K562 (cell line): ENCODE results near the gene CDHR1. TPM values are rescaled to one million over a fixed set of nuclear protein-coding genes. Genes with fewer than 3 reads are reported as not detected.

Source experiments
- ATF7 ChIP-seq: fragments of 450-650 bp; IDR thresholded peaks from 2 replicates; pipeline ENCODE4 v1.7.1; 2014; ENCODE audit warnings: mild to moderate bottlenecking, moderate library complexity
- MECOM ChIP-seq: fragments of 250-450 bp; sonication (Bioruptor Pico); IDR thresholded peaks from 2 replicates; pipeline ENCODE4 v1.8.0; 2022; ENCODE audit warnings: inconsistent platforms
- MGA ChIP-seq: fragments of 450-650 bp; IDR thresholded peaks from 2 replicates; pipeline ENCODE4 v1.6.1; 2016; ENCODE audit warnings: mild to moderate bottlenecking, moderate library complexity
- POLR2B ChIP-seq: fragments of 450-650 bp; IDR thresholded peaks from 2 replicates; pipeline ENCODE4 v1.6.1; 2018; ENCODE audit warnings: low read depth; ENCODE audit not compliant: partially characterized antibody
- POLR2G ChIP-seq: fragments of 200-400 bp; formaldehyde crosslinking; IDR thresholded peaks from 2 replicates; pipeline ENCODE4 v1.6.1; 2017; ENCODE audit warnings: low read depth, mild to moderate bottlenecking, antibody characterized with exemption, low read length, moderate library complexity
- TSC22D4 ChIP-seq: fragments of 450-650 bp; IDR thresholded peaks from 2 replicates; pipeline ENCODE4 v1.6.1; 2016; ENCODE audit warnings: missing genetic modification characterization, missing biosample characterization, control low read depth
- ZBTB40 ChIP-seq, 2 experiments: fragments of 450-650 bp in 1 of 2; sonication (generic) in 1 of 2; formaldehyde crosslinking in 1 of 2; IDR thresholded peaks; 2 replicates each; pipeline versions ENCODE4 v1.7.1 to v1.9.0; 2016 to 2022; ENCODE audit warnings: inconsistent platforms in 1 of 2, mild to moderate bottlenecking in 1 of 2, missing genetic modification reagents in 1 of 2
- polyA plus RNA-seq, 8 experiments: library from polyadenylated mRNA; depleted of rRNA in 4 of 8; stranded (reverse) in 5 of 8; unstranded in 3 of 8; fragments of >200 nt; fragmentation: Nextera tagmentation in 2 of 8; fragmentation: Illumina TruSeq in 1 of 8; extraction: Ambion mirVana in 2 of 8; extraction: Trizol in 1 of 8; gene quantifications; 2 replicates each; pipeline versions ENCODE4 v1.2.1 to v1.2.3, GENCODE V29; 2011 to 2014; ENCODE audit warnings: inconsistent platforms in 1 of 8, missing spikeins in 1 of 8
- total RNA-seq, 7 experiments: library from RNA; depleted of rRNA in 6 of 7; stranded (reverse); fragments of >200 nt in 6 of 7; fragmentation: Illumina TruSeq in 2 of 7; extraction: Trizol in 2 of 7; gene quantifications; 2 replicates each; pipeline versions ENCODE4 v1.2.1 to v1.2.3, GENCODE V29; 2011 to 2021; ENCODE audit warnings: low replicate concordance in 1 of 7

Gene CDHR1
- total and polyA plus RNA-seq, 9 of the 15 experiments (the other 6 are each of a cell fraction or from before 2014, with no cell fraction given), result 0.03 to 0.99 (median 0.20) TPM

GRCh38 chr10:84156768-84157167, 37.6 kb upstream of the CDHR1 start (continued):
- TF ChIP-seq MGA (peak; percentile 36; the same call in 1 of the 2 replicates), ZBTB40 (IDR thresholded peaks at IDR 0.05) (no peak), ZBTB40 (CRISPR knock-in tag; IDR thresholded peaks at IDR 0.05) (no peak), ATF7 (peak; percentile 55; the same call in 1 of the 2 replicates), POLR2B (peak; percentile 73), POLR2G (0 out of 2 replicates have a peak, but pooled peaks have one; percentile 49), TSC22D4 (tag) (no peak), MECOM (CRISPR knock-in tag) (no peak)
